ENCODE data around the gene TRIM62.

TRIM62 gene

GRCh38 chr1:33180911-33181890 is 642 bp downstream of the TRIM62 start:
- DNase-seq (ENCODE audit: low read depth in 3 of 3), result peak in 2 of 3 donors; percentile 75 to 86

- DNase-seq (ENCODE audit: low read depth in 3 of 3), result peak in 1 of 3 donors; percentile 67
Measured at GRCh38 chr1:33180226-33180910, 1.5 kb downstream of the TRIM62 start.

- DNase-seq (ENCODE audit: low read depth in 3 of 3), result no peak
Measured at GRCh38 chr1:33178836-33179439, 2.9 kb downstream of the TRIM62 start.

- no peak for DNase-seq (ENCODE audit: low read depth in 3 of 3)
Measured at GRCh38 chr1:33177996-33178540, 3.8 kb downstream of the TRIM62 start.

- no peak for DNase-seq (ENCODE audit: low read depth in 3 of 3)
Measured at GRCh38 chr1:33176887-33177286, 5.0 kb downstream of the TRIM62 start.

GRCh38 chr1:33176362-33176850 is 5.4 kb downstream of the TRIM62 start:
- DNase-seq (ENCODE audit: low read depth in 3 of 3), result no peak

GRCh38 chr1:33175865-33176264 is 6.0 kb downstream of the TRIM62 start:
- DNase-seq (ENCODE audit: low read depth in 3 of 3), result no peak

- no peak for DNase-seq (ENCODE audit: low read depth in 3 of 3)
Measured at GRCh38 chr1:33173091-33173490, 8.8 kb downstream of the TRIM62 start.

- no peak for DNase-seq (ENCODE audit: low read depth in 3 of 3)
Measured at GRCh38 chr1:33171977-33172813, 9.6 kb downstream of the TRIM62 start.

- no peak for DNase-seq (ENCODE audit: low read depth in 3 of 3)
Measured at GRCh38 chr1:33170351-33171274, 11.2 kb downstream of the TRIM62 start.

- no peak for DNase-seq (ENCODE audit: low read depth in 3 of 3)
Measured at GRCh38 chr1:33169290-33170055, 12.4 kb downstream of the TRIM62 start.

GRCh38 chr1:33168556-33169289 is 13.1 kb downstream of the TRIM62 start:
- DNase-seq (ENCODE audit: low read depth in 3 of 3), result no peak

- no peak for DNase-seq (ENCODE audit: low read depth in 3 of 3)
Measured at GRCh38 chr1:33167650-33168447, 14.0 kb downstream of the TRIM62 start.

GRCh38 chr1:33165809-33166208 is 16.0 kb downstream of the TRIM62 start:
- DNase-seq (ENCODE audit: low read depth in 3 of 3), result no peak

GRCh38 chr1:33165209-33165608 is 16.6 kb downstream of the TRIM62 start:
- no peak for DNase-seq (ENCODE audit: low read depth in 3 of 3)

- no peak for DNase-seq (ENCODE audit: low read depth in 3 of 3)
Measured at GRCh38 chr1:33163621-33164519, 18.0 kb downstream of the TRIM62 start.

- DNase-seq (ENCODE audit: low read depth in 3 of 3), result no peak
Measured at GRCh38 chr1:33162141-33162540, 19.7 kb downstream of the TRIM62 start.

Data from stimulated activated CD4-positive, alpha-beta T cell treated with anti-CD3 and anti-CD28 coated beads, TNF-alpha, amount 100 ng/mL, for 48 hours (primary cell).